T follicular helper cell (primary cell): ENCODE measurements around the gene FRS2.

Experiments
- DNase-seq: peaks from one replicate; pipeline ENCODE4 v3.0.0-alpha.2; 2020; ENCODE audit warnings: low read depth

FRS2 gene

DNA sequence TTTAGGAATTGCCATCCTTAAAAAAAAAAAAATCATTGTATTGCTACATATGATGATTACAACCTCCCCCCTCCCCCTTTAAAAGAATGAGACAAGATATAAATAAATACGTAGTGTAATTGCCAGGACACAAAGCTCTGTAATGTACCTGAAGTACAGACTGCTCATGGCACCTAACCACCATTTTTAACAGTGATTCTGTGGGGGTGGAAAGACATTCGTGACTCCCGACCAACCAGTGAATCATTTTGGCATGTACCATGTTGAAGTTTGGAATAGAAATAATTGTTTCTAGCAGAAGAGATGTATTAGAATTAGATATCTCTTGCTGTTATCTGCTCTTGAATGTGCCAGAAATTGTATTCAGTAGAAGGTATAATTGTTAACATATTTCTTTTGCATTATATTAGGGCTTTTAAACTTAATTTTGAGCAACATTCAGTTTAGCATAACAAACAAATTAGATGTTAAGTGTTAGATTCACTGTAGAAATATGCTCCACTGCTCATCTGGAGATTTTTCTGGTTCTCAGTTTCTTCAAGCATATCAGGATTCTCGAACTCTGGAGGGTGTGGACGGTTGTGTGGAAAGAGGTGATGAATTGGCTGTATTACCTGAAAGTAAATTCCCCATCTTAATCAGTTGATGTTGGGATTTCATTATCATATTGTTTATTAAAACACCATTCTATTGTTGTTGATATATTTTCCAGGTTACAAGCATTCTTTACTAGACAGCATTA, 31.1 kb downstream of the FRS2 start:
- DNase-seq: no peak

DNA sequence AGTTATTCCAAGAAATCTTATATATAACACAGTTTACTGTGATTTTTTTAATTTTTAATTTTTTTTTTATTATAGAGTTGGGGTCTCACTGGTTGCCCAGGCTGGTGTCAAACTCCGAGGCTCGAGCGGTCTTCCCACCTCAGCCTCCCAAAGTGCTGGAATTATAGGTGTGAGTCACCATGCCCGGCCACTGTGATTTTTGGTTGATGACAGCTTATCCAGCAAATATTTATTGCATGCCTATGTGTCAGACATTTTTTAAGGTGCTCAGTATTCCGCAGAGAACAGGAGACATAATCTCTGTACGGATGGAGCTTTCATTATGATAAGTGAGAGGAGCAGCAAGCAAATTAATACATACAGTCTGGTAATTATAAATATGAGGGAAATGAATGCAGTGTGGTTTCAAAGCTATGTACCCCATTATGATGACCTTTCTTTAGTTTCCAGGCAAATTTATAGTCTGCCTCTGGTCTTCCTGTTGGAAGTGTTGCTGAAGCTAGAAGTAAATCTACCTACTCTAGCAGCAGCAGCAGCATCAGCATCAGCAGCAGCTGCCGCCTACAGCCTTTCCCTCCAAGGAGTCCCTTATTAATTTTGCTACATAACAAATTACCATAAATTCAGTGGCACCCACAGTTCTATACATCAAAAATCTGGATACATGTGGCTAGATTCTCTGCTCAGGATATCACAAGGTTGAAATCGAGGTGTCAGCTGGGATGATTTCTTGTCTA, 32.3 kb downstream of the FRS2 start:
- no peak for DNase-seq

GRCh38 chr12:69508091-69508490, 37.9 kb downstream of the FRS2 start:
- DNase-seq: no peak

DNA sequence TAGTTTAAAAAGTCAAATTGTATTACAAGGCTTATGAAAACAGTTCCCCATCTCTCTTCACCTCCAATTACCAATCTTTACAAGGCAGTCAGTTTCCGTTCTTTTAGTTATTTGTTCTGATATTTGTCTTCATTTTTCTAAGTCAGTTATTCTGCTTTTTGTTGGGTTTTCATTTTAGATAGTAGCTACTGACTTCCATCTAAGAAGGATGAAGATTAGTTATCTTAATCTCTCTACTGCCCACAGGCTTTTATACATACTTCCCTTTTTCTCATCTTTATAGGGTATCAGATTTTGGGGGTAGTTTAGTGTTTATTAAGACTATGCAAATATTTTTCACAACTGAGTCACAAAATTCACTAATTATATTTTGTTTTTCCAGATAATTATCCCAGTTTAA, 38.4 kb downstream of the FRS2 start:
- no peak for DNase-seq

GRCh38 chr12:69509308-69509736, 39.1 kb downstream of the FRS2 start:
- DNase-seq: no peak

DNA sequence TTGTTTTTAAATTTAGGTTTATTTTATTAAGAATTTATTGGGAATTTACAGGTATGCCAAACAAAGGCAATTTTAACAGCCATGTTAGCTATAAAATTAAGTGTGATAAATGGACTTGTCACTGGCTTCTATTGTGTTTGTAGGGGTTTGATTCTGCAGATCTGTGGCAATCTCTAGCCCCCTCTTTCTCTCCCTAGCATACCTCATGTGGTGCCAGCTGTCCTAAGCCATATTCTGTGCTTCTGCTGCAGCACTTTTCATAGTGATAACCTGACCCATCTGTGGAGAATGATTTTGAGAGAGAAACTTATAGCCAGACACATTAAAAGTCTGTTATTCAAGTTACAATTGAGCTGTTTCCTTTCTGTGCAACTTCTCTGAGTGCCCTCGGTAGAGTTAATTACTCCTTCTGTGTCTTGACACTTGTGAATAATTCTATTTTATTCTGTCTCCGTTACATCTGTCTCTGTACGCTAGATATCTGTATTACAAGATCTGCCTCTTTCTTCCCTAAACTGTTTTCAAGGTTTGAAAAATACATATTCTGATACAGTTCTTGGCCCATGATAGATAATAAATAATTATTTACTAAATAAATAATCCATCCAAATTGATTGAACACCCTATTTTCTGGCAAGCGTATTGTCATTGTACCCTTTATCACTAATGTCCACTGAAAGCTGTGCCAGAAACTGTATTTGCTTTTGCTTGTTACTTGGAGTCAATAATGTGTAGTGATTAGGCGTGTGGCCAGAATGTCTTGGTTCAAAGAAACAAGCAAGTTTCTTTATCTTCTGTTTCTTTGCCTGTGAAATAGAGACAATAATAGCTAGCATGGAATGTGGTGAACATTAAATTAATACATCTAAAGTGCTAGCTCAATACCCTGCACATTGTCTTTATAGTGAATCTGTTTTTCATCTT, 40.0 kb downstream of the FRS2 start:
- no peak for DNase-seq

GRCh38 chr12:69511016-69511415, 40.8 kb downstream of the FRS2 start:
- no peak for DNase-seq

GRCh38 chr12:69511469-69512267, 41.5 kb downstream of the FRS2 start:
- DNase-seq: no peak

GRCh38 chr12:69512820-69513219, 42.6 kb downstream of the FRS2 start:
- no peak for DNase-seq

DNA sequence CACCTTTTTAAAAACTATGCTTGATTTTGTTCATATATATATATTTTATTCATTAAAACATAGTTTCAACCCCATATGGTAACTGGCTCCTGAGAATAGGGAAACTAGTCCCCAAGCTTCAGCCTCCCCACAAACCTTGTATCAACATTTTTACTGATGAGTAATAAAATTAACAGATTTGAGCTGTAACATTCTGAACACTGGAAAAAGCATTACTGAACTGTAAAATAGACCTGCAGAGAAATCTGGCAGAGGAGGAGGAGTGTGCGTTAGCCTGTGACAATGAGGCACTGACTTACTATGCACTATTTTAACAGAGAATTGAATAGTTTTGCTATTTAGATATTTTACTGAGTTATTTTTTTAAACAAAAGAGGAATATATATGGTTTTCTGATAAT, 43.1 kb downstream of the FRS2 start:
- DNase-seq: no peak

DNA sequence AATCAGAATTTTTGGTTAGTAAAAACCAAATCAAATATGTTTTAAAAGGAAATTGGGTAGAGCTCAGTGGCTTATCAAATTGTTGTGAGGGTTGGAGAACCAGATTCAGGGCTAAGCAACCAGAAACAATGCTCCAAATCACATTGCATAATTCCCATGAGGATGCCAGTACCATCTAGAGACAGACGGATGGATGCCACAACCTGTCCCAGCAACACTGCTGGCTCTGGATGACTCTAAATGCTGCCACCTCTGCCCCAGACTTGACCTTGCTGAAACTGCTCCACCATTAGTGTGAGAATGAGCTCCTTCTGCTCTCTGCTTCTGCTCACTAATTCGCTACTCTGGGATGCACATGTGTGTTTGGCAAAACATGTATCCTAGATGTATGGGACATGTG, 43.9 kb downstream of the FRS2 start:
- DNase-seq: no peak

DNA sequence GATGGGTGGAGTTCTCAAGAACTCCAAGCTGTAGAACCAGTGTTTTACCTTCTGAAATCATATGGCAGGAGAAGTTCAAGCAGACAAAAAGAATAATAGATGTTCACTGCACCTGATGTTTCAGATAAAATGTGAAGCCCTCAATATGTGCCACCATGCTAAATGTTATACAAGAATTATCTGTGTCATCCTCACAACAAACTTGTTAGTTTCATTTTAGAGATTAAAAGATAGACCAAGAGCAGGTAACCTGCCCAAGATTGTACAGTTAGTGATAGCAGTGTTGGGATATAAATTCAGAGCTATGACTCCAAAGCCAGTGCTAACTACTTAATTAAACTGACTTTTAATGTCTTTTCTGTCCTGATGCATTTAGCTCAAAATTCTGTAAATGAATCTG, 44.7 kb downstream of the FRS2 start:
- DNase-seq: no peak

- DNase-seq: no peak
These were observed 45.3 kb downstream of the FRS2 start for GRCh38 chr12:69515394-69515930.

GRCh38 chr12:69516950-69517349, 46.8 kb downstream of the FRS2 start:
- DNase-seq: no peak

- no peak for DNase-seq
These were observed 47.2 kb downstream of the FRS2 start for GRCh38 chr12:69517406-69517805.

GRCh38 chr12:69519871-69520270, 49.7 kb downstream of the FRS2 start:
- no peak for DNase-seq

DNA sequence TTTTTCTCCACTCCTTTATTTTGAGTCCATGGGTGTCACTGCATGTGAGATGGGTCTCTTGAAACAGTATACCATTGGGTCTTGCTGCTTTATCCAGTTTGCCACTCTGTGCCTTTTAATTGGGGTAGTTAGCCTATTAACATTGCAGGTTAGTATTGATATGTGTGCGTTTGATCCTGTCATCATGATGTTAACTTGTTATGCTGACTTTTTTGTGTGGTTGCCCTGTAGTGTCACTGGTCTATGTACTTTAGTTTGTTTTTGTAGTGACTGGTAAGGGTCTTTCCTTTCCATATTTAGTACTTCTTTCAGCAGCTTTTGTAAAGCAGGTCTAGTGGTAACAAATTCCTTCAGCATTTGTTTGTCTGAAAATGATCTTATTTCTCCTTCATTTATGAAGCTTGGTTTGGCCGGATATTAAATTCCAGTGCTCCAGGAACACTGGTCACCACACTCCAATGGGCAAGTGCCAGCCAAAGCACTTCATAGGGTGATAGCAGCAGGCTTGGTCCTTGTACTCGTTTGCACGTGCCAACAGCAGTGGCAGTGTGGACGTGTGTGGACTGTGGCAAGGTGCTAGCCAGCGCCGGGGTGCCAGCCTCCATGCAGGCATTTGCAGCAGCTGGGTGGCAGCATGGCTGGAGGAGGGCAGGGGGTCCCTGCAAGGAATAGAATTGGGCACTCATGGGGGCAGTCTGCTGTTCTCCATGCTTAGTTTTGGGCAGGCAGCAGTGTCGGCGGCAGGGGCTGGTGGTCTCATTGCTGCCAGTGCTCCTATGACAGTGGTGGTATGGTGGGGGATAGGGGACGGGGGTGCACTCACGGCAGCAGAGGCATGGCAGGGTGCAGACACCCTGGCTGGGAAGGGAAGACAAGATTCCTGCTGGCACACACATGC, 53.5 kb downstream of the FRS2 start:
- DNase-seq: no peak

GRCh38 chr12:69524331-69524630, 54.1 kb downstream of the FRS2 start:
- DNase-seq: no peak

DNA sequence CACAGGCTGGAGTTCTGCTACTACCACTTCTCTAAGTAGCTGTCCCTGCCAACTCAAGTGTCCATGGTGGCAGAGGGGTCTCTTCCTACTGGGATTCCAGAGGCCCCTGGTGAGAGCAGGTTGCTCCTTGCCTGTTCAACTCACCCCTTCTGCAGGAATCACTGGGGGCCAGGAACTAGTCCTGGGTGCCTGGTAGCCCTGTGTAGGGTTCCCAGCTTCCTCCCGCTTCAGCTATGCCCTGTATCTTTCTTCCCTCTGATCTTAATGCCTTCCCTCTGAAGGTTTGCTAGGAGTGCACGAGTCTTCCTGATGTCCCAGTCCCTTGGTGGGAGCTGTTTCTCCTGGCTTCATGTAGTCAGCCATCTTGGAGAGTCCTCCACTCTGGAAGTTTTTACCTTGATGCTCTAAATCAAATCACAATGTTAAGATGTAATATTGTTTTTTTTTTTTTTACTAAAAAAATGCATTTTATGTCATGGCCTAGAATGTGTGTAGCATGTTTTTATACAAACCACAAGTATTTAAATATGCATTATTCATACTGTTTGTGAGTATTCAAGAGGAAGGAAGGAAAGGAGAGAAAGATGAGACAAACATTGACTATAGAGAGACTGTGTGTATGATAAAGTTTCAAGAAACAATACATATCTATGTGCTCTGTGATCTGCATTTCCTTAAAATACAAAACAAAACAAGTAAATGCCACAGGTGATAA, 54.7 kb downstream of the FRS2 start:
- DNase-seq: no peak
